Smooth muscle cell (in vitro differentiated cells): ENCODE data around the gene PROCA1. TPM values are rescaled to one million over a fixed set of nuclear protein-coding genes. Genes with fewer than 3 reads are reported as not detected.

ENCODE experiments used
- DNase-seq: peaks from one replicate; lab custom pipeline; 2025; ENCODE audit not compliant: unreplicated experiment; lab: John Stamatoyannopoulos, UW
- H2AFZ ChIP-seq: fragments of 200-600 bp; sonication (generic); 2 replicates; pipeline ENCODE4 v1.6.0; 2016; ENCODE audit warnings: antibody characterized with exemption, low read depth, mild to moderate bottlenecking
- H3F3A ChIP-seq: fragments of 200-600 bp; sonication (generic); 2 replicates; pipeline ENCODE4 v1.6.0; 2017; ENCODE audit warnings: antibody characterized with exemption, low read depth
- H3K27ac ChIP-seq: fragments of 200-600 bp; sonication (generic); 2 replicates; pipeline ENCODE4 v1.5.1; 2016; ENCODE audit warnings: low read depth, mild to moderate bottlenecking
- H3K27me3 ChIP-seq: fragments of 200-600 bp; sonication (generic); 2 replicates; pipeline ENCODE4 v1.6.1; 2016; ENCODE audit warnings: low read depth, mild to moderate bottlenecking
- H3K36me3 ChIP-seq: fragments of 200-600 bp; sonication (generic); 2 replicates; pipeline ENCODE4 v1.5.1; 2016; ENCODE audit warnings: low read depth
- H3K4me1 ChIP-seq: fragments of 200-600 bp; sonication (generic); 2 replicates; pipeline ENCODE4 v1.5.1; 2016; ENCODE audit warnings: low read depth
- H3K4me2 ChIP-seq: fragments of 200-600 bp; sonication (generic); 2 replicates; pipeline ENCODE4 v1.6.0; 2016; ENCODE audit warnings: mild to moderate bottlenecking
- H3K4me3 ChIP-seq: fragments of 200-600 bp; sonication (generic); 2 replicates; pipeline ENCODE4 v1.5.1; 2016; ENCODE audit warnings: mild to moderate bottlenecking
- H3K79me2 ChIP-seq: fragments of 200-600 bp; sonication (generic); 2 replicates; pipeline ENCODE4 v1.6.0; 2016; ENCODE audit warnings: low read depth, mild to moderate bottlenecking
- H3K9ac ChIP-seq: fragments of 200-600 bp; sonication (generic); 2 replicates; pipeline ENCODE4 v1.6.0; 2016; ENCODE audit warnings: low read depth
- H3K9me3 ChIP-seq: fragments of 200-600 bp; sonication (generic); replicated peaks from 2 replicates; pipeline ENCODE4 v1.5.1; 2016; ENCODE audit warnings: low read depth
- H4K20me1 ChIP-seq: fragments of 200-600 bp; sonication (generic); 2 replicates; pipeline ENCODE4 v1.6.0; 2016; ENCODE audit warnings: low read depth
- CTCF ChIP-seq: fragments of 200-600 bp; sonication (generic); IDR thresholded peaks from 2 replicates; pipeline ENCODE4 v1.5.1; 2017; ENCODE audit warnings: borderline replicate concordance, mild to moderate bottlenecking, antibody characterized with exemption; ENCODE audit not compliant: insufficient read depth, poor library complexity, severe bottlenecking
- WGBS: methylation state at CpG from one replicate; pipeline ENCODE4 v1.1.7; 2016; ENCODE audit warnings: low lambda C conversion rate; 5-methylcytosine and 5-hydroxymethylcytosine counted together
- polyA plus RNA-seq: library from polyadenylated mRNA; unstranded; fragments of >200 nt; fragmentation: Nextera tagmentation; extraction: Ambion mirVana; gene quantifications from 2 replicates; pipeline ENCODE4 v1.2.1, GENCODE V29; 2016
- total RNA-seq: library from RNA; depleted of rRNA; stranded (reverse); fragments of >200 nt; gene quantifications from 2 replicates; pipeline ENCODE4 v1.2.3, GENCODE V29; 2014

The PROCA1 gene
- total and polyA plus RNA-seq, 2 experiments from 2014 or later = 3.0 TPM

- Histone ChIP-seq H3K4me2 (no peak overlapping the region), H3K9me3 (no peaks in the 10 kb centered on the region), H2AFZ (no peak overlapping the region), H3K4me3 (no peak overlapping the region), H3F3A (peaks cover 3% of the 10 kb centered on the region), H3K79me2 (no peaks in the 10 kb centered on the region), H3K4me1 (peaks cover 12% of the 10 kb centered on the region), H3K27ac (no peak overlapping the region), H3K36me3 (no peaks in the 10 kb centered on the region), H3K9ac (no peak overlapping the region), H4K20me1 (no peaks in the 10 kb centered on the region), H3K27me3 (no peaks in the 10 kb centered on the region)
- 79% methylated on average over 6 of the region's 7 CpGs for WGBS
- DNase-seq = no peak
- no peak for TF ChIP-seq CTCF
Measured at GRCh38 chr17:28706471-28707338, 5.0 kb downstream of the PROCA1 start.

- DNase-seq = no peak
- Histone ChIP-seq H3K79me2 (no peaks in the 10 kb centered on the region), H3K9me3 (no peaks in the 10 kb centered on the region), H4K20me1 (no peaks in the 10 kb centered on the region), H3K4me3 (no peak overlapping the region), H3K27me3 (no peaks in the 10 kb centered on the region), H2AFZ (no peak overlapping the region), H3K4me1 (peaks cover 12% of the 10 kb centered on the region), H3K27ac (no peak overlapping the region), H3F3A (no peaks in the 10 kb centered on the region), H3K4me2 (no peak overlapping the region), H3K36me3 (no peaks in the 10 kb centered on the region), H3K9ac (no peak overlapping the region)
- WGBS = 86% methylated on average over 10 of the region's 10 CpGs
- no peak for TF ChIP-seq CTCF
Measured at GRCh38 chr17:28705728-28706334, 5.9 kb downstream of the PROCA1 start.

GRCh38 chr17:28705074-28705659 lies 6.5 kb downstream of the PROCA1 start:
- DNase-seq = no peak
- Histone ChIP-seq H3K4me2 (no peak overlapping the region), H3K4me3 (no peak overlapping the region), H3K9me3 (no peaks in the 10 kb centered on the region), H3K27me3 (no peaks in the 10 kb centered on the region), H2AFZ (no peak overlapping the region), H3K79me2 (no peaks in the 10 kb centered on the region), H3K9ac (no peak overlapping the region), H4K20me1 (no peaks in the 10 kb centered on the region), H3F3A (no peaks in the 10 kb centered on the region), H3K4me1 (peaks cover 12% of the 10 kb centered on the region), H3K36me3 (no peaks in the 10 kb centered on the region), H3K27ac (no peak overlapping the region)
- WGBS = 95% methylated on average over 4 of the region's 5 CpGs
- no peak for TF ChIP-seq CTCF
